Uterus (tissue), 4 donors: Measurements from ENCODE around the gene SLK. TPM values are rescaled to one million over a fixed set of nuclear protein-coding genes. Genes with fewer than 3 reads are reported as not detected.

Source experiments
- DNase-seq, 2 donors: peaks; one replicate each; pipeline ENCODE4 v3.0.0-alpha.2; 2019 to 2020
- H3K27ac ChIP-seq, 2 donors: fragments of 200-600 bp; sonication (generic); 1 replicate in 1 of 2; 2 replicates in 1 of 2; pipeline ENCODE4 v1.5.1; 2016 to 2018
- H3K27me3 ChIP-seq, 2 donors: fragments of 200-600 bp; sonication (generic); one replicate each; pipeline ENCODE4 v1.5.1; 2018 to 2019; ENCODE audit warnings: control low read depth in 1 of 2
- H3K36me3 ChIP-seq, 2 donors: fragments of 200-600 bp; sonication (generic); one replicate each; pipeline ENCODE4 v1.5.1; 2019; ENCODE audit warnings: control low read depth in 1 of 2
- H3K4me1 ChIP-seq, 2 donors: fragments of 200-600 bp; sonication (generic); one replicate each; pipeline ENCODE4 v1.5.1; 2018 to 2019; ENCODE audit warnings: control low read depth in 1 of 2
- H3K4me3 ChIP-seq, 2 donors: fragments of 200-600 bp; sonication (generic); 1 replicate in 1 of 2; 2 replicates in 1 of 2; pipeline ENCODE4 v1.5.1; 2018 to 2019; ENCODE audit warnings: mild to moderate bottlenecking in 1 of 2
- H3K9me3 ChIP-seq, 2 donors: fragments of 200-600 bp; sonication (generic); one replicate each; pipeline ENCODE4 v1.5.1; 2019; ENCODE audit warnings: control low read depth in 1 of 2
- CTCF ChIP-seq, 4 experiments: fragments of 200-600 bp in 2 of 4; fragments of 450-650 bp in 2 of 4; sonication (generic) in 2 of 4; IDR thresholded peaks; one replicate each; pipeline ENCODE4 v1.5.1; 2016 to 2019; ENCODE audit warnings: antibody characterized with exemption in 4 of 4, mild to moderate bottlenecking in 2 of 4, moderate library complexity in 1 of 4
- POLR2A ChIP-seq, 2 donors: fragments of 450-650 bp; IDR thresholded peaks; one replicate each; pipeline ENCODE4 v1.6.1; 2016; ENCODE audit warnings: antibody characterized with exemption in 2 of 2, mild to moderate bottlenecking in 1 of 2, moderate library complexity in 1 of 2
- intact Hi-C: fragments of 100-400 bp; cut with DNase I; formaldehyde crosslinking; loops from one replicate; pipeline ENCODE4 v1.15.1; 2023; ENCODE audit warnings: low total_unique reads
- total RNA-seq, 4 donors: library from RNA; depleted of rRNA in 3 of 4; stranded (reverse); fragments of >200 nt in 3 of 4; gene quantifications; one replicate each; pipeline versions ENCODE4 v1.1.0 to v1.2.4, GENCODE V29; 2014 to 2023
- donor health status: DM: yes; HTN: yes; CAD: no.

SLK gene
- total RNA-seq, 4 donors from 2014 or later: 30.9 to 78.7 (median 52.1) TPM

GRCh38 chr10:104066945-104067344 is 100.0 kb downstream of the SLK start:
- Histone ChIP-seq H3K27ac (no peak overlapping the region), H3K36me3 (no peaks in the 10 kb centered on the region), H3K9me3 (no peaks in the 10 kb centered on the region), H3K27me3 (no peaks in the 10 kb centered on the region), H3K4me1 (peaks cover 0 to 3% of the 10 kb centered on the region in 2 donors), H3K4me3 (no peak overlapping the region)
- no peak for TF ChIP-seq POLR2A (IDR thresholded peaks at IDR 0.05)
- intact Hi-C loops: no loop called here
- no peak for DNase-seq

- H3K36me3 ChIP-seq: no peaks in the 10 kb centered on the region
- H3K9me3 ChIP-seq: no peaks in the 10 kb centered on the region
- peaks cover 0 to 3% of the 10 kb centered on the region in 2 donors for H3K4me1 ChIP-seq
- intact Hi-C loops: no loop called here
- peak overlapping the region in 1 of 2 donors; percentile 8 for H3K4me3 ChIP-seq
- TF ChIP-seq CTCF (IDR thresholded peaks at IDR 0.05) (no peak), POLR2A (IDR thresholded peaks at IDR 0.05) (no peak)
- H3K27me3 ChIP-seq: no peaks in the 10 kb centered on the region
- no peak overlapping the region for H3K27ac ChIP-seq
- DNase-seq: no peak
Measured at GRCh38 chr10:104067525-104067924, 100.6 kb downstream of the SLK start.

- no peak for DNase-seq
- intact Hi-C loops: no loop called here
- no peak overlapping the region for H3K4me3 ChIP-seq
- no peak for TF ChIP-seq POLR2A (IDR thresholded peaks at IDR 0.05)
- TF ChIP-seq CTCF (IDR thresholded peaks at IDR 0.05): no peak
- H3K9me3 ChIP-seq: no peaks in the 10 kb centered on the region
- H3K36me3 ChIP-seq: no peaks in the 10 kb centered on the region
- peaks cover 0 to 3% of the 10 kb centered on the region in 2 donors for H3K4me1 ChIP-seq
- no peak overlapping the region for H3K27ac ChIP-seq
- no peaks in the 10 kb centered on the region for H3K27me3 ChIP-seq
Measured at GRCh38 chr10:104069613-104070012, 102.7 kb downstream of the SLK start.

- no peak for DNase-seq
- Histone ChIP-seq H3K9me3 (no peaks in the 10 kb centered on the region), H3K27ac (no peak overlapping the region), H3K4me1 (no peaks in the 10 kb centered on the region), H3K36me3 (no peaks in the 10 kb centered on the region), H3K4me3 (no peak overlapping the region), H3K27me3 (no peaks in the 10 kb centered on the region)
- intact Hi-C loops: no loop called here
- no peak for TF ChIP-seq CTCF (IDR thresholded peaks at IDR 0.05)
- no peak for TF ChIP-seq POLR2A (IDR thresholded peaks at IDR 0.05)
Measured at GRCh38 chr10:104072786-104073185, 105.8 kb downstream of the SLK start.

GRCh38 chr10:104074505-104074904 is 107.6 kb downstream of the SLK start:
- no peak overlapping the region for H3K4me3 ChIP-seq
- H3K27me3 ChIP-seq: no peaks in the 10 kb centered on the region
- no peaks in the 10 kb centered on the region for H3K36me3 ChIP-seq
- intact Hi-C loops: no loop called here
- no peaks in the 10 kb centered on the region for H3K4me1 ChIP-seq
- no peak for DNase-seq
- no peak overlapping the region for H3K27ac ChIP-seq
- H3K9me3 ChIP-seq: no peaks in the 10 kb centered on the region
- TF ChIP-seq CTCF (IDR thresholded peaks at IDR 0.05): no peak
- no peak for TF ChIP-seq POLR2A (IDR thresholded peaks at IDR 0.05)

- intact Hi-C loops: no loop called here
- Histone ChIP-seq H3K27ac (no peak overlapping the region), H3K27me3 (no peaks in the 10 kb centered on the region), H3K9me3 (no peaks in the 10 kb centered on the region), H3K36me3 (no peaks in the 10 kb centered on the region), H3K4me1 (no peaks in the 10 kb centered on the region), H3K4me3 (no peak overlapping the region)
- peak in 1 of 2 donors; percentile 56 for DNase-seq
- no peak for TF ChIP-seq CTCF (IDR thresholded peaks at IDR 0.05)
- TF ChIP-seq POLR2A (IDR thresholded peaks at IDR 0.05): no peak
Measured at GRCh38 chr10:104076743-104077160, 109.8 kb downstream of the SLK start.
